Hippocampal formation (tissue), 2 donors: Measurements from ENCODE around the gene LSAMP.
"Not testable (repeated sequence)": the region's sequence is repeated elsewhere in the genome, so short reads cannot be mapped to it uniquely, and the experiment has no call there.

Experiments used
- DNase-seq, 2 donors: peaks; one replicate each; lab custom pipeline; 2025; lab: John Stamatoyannopoulos, UW

LSAMP gene

GRCh38 chr3:116240261-116240660, 205.0 kb downstream of the LSAMP start:
- DNase-seq = no peak

- DNase-seq = no peak
Observed at GRCh38 chr3:116238846-116239565, 206.3 kb downstream of the LSAMP start.

GRCh38 chr3:116233711-116234357, 211.5 kb downstream of the LSAMP start:
- no peak for DNase-seq

GRCh38 chr3:116230431-116231020, 214.8 kb downstream of the LSAMP start:
- DNase-seq = no peak

- no peak for DNase-seq
Observed at GRCh38 chr3:116226266-116226665, 219.0 kb downstream of the LSAMP start.

- peak in 1 of 2 donors; percentile 29 for DNase-seq
Observed at GRCh38 chr3:116216761-116217160, 228.5 kb downstream of the LSAMP start.

GRCh38 chr3:116211901-116212300, 233.4 kb downstream of the LSAMP start:
- no peak for DNase-seq

GRCh38 chr3:116208830-116209229, 236.5 kb downstream of the LSAMP start:
- DNase-seq = not testable (repeated sequence)

- DNase-seq = no peak
Observed at GRCh38 chr3:116200956-116201690, 244.2 kb downstream of the LSAMP start.

- DNase-seq = no peak
Observed at GRCh38 chr3:116199063-116199462, 246.2 kb downstream of the LSAMP start.

- no peak for DNase-seq
Observed at GRCh38 chr3:116198087-116198486, 247.2 kb downstream of the LSAMP start.

GRCh38 chr3:116192464-116192863, 252.8 kb downstream of the LSAMP start:
- DNase-seq = no peak

GRCh38 chr3:116191409-116191808, 253.9 kb downstream of the LSAMP start:
- no peak for DNase-seq

- DNase-seq = no peak
Observed at GRCh38 chr3:116190095-116190494, 255.2 kb downstream of the LSAMP start.

- DNase-seq = no peak
Observed at GRCh38 chr3:116188231-116188785, 257.0 kb downstream of the LSAMP start.

GRCh38 chr3:116186049-116186448, 259.2 kb downstream of the LSAMP start:
- DNase-seq = no peak

GRCh38 chr3:116181159-116181558, 264.1 kb downstream of the LSAMP start:
- DNase-seq = no peak

GRCh38 chr3:116179091-116179490, 266.2 kb downstream of the LSAMP start:
- DNase-seq = no peak

- DNase-seq = no peak
Observed at GRCh38 chr3:116176974-116177555, 268.2 kb downstream of the LSAMP start.

- DNase-seq = peak in 1 of 2 donors; percentile 40
Observed at GRCh38 chr3:116166121-116166520, 279.2 kb downstream of the LSAMP start.

- DNase-seq = no peak
Observed at GRCh38 chr3:116165641-116166040, 279.6 kb downstream of the LSAMP start.

GRCh38 chr3:116165135-116165534, 280.2 kb downstream of the LSAMP start:
- DNase-seq = no peak
